Effector memory CD4-positive, alpha-beta T cell (primary cell): ENCODE measurements around the gene TRIML1.

Source experiments
- DNase-seq, 3 donors: peaks; one replicate each; pipeline ENCODE4 v3.0.0-alpha.2; 2020
- H3K27ac ChIP-seq: 2 replicates; pipeline ENCODE4 v1.7.0; 2013; ENCODE audit warnings: mild to moderate bottlenecking, low read length, moderate library complexity; ENCODE audit not compliant: insufficient read depth, poor library complexity, severe bottlenecking
- H3K27me3 ChIP-seq: replicated peaks from 2 replicates; pipeline ENCODE4 v1.7.0; 2013; ENCODE audit warnings: mild to moderate bottlenecking, low read length; ENCODE audit not compliant: insufficient read depth, control insufficient read depth, poor library complexity, severe bottlenecking
- H3K36me3 ChIP-seq: 2 replicates; pipeline ENCODE4 v1.7.0; 2013; ENCODE audit warnings: mild to moderate bottlenecking, low read length, moderate library complexity; ENCODE audit not compliant: control insufficient read depth, insufficient read depth
- H3K4me1 ChIP-seq: 2 replicates; pipeline ENCODE4 v1.7.0; 2013; ENCODE audit warnings: low read length, mild to moderate bottlenecking; ENCODE audit not compliant: control insufficient read depth, insufficient read depth, poor library complexity, severe bottlenecking
- H3K4me3 ChIP-seq: 2 replicates; pipeline ENCODE4 v1.7.0; 2013; ENCODE audit warnings: low read length, low read depth, mild to moderate bottlenecking; ENCODE audit not compliant: insufficient read depth, poor library complexity, severe bottlenecking
- H3K9me3 ChIP-seq: 2 replicates; pipeline ENCODE4 v1.7.0; 2013; ENCODE audit warnings: mild to moderate bottlenecking, low read length, moderate library complexity; ENCODE audit not compliant: control insufficient read depth
- total RNA-seq, 3 donors: gene quantifications; one replicate each; lab custom pipeline; 2026; lab: John Stamatoyannopoulos, UW

Gene TRIML1
- 0 reads per million in 3 donors for total RNA-seq

DNA sequence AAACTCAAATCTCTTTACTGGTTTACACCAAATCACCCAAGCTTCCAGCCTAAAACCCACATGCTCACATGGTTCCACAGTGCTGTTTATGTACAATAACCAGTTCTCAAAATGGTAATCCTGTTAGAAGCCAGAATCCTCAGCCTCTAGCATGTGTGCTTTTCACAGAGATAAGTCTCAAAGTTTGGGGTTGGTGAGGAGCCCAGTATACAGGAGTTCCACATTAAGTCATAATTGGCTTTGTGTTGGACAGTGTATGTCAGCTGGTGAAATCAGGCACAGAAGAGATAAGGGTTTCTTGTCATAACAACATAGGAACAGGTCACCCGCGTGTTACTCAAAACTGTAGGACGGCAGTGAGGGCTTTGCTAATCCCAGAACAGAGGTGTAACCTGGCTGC is at the start of gene TRIML1:
TRIML1 (plus strand) TSS at position 301 of the 400 bp plus-strand sequence. CDS start 118 bp downstream, outside the sequence.
- Histone ChIP-seq H3K27me3 (no peaks in the 10 kb centered on the region), H3K4me3 (no peak within 1 kb of the TSS), H3K36me3 (no peaks in the 10 kb centered on the region), H3K27ac (no peak within 1 kb of the TSS), H3K9me3 (no peaks in the 10 kb centered on the region), H3K4me1 (no peaks in the 10 kb centered on the region)
- DNase-seq, result no peak

DNA sequence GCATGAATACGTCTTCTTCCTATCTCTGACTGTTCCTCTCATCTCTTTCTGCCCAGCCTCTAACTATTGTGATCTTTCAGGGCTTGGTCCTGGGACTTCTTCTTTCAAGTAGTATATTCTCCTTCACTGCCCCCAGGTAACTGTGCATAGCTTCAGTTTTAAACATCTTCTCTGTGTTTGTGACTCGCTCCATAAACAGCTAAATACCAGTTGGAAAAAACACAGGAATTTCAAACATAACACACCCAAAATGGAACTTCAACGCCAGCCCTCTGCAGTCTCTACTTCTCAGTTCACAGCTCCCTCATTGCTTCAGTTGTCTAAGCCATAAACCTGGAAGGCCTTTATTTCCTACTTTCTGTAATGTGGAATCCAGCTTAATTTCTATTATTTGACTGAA is 46.4 kb upstream of the TRIML1 start:
- Histone ChIP-seq H3K9me3 (no peaks in the 10 kb centered on the region), H3K36me3 (no peaks in the 10 kb centered on the region), H3K4me1 (no peaks in the 10 kb centered on the region), H3K4me3 (no peak overlapping the region), H3K27me3 (no peaks in the 10 kb centered on the region), H3K27ac (no peak overlapping the region)
- no peak for DNase-seq

DNA sequence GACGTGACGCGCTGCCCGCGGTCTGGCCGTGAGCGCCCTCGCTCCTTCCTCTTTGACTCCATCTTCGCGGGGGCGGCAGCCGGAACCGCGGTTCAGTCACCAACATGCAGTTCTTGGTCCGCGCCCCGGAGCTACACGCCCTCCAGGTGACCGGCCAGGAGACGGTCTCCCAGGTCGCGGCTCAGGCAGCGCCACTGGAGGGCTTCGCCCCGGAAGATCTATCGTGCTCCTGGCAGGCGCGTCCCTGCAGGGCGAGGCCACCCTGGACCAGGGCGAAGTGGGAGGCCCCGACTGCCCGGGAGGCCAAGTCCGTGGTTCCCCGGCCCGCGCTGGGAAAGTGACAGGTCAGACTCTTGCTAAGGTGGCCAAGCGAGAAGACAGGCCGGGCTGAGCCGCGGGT is 32.8 kb upstream of the TRIML1 start:
- Histone ChIP-seq H3K4me3 (no peak overlapping the region), H3K27me3 (no peaks in the 10 kb centered on the region), H3K9me3 (no peaks in the 10 kb centered on the region), H3K36me3 (no peaks in the 10 kb centered on the region), H3K27ac (no peak overlapping the region), H3K4me1 (no peaks in the 10 kb centered on the region)
- no peak for DNase-seq

DNA sequence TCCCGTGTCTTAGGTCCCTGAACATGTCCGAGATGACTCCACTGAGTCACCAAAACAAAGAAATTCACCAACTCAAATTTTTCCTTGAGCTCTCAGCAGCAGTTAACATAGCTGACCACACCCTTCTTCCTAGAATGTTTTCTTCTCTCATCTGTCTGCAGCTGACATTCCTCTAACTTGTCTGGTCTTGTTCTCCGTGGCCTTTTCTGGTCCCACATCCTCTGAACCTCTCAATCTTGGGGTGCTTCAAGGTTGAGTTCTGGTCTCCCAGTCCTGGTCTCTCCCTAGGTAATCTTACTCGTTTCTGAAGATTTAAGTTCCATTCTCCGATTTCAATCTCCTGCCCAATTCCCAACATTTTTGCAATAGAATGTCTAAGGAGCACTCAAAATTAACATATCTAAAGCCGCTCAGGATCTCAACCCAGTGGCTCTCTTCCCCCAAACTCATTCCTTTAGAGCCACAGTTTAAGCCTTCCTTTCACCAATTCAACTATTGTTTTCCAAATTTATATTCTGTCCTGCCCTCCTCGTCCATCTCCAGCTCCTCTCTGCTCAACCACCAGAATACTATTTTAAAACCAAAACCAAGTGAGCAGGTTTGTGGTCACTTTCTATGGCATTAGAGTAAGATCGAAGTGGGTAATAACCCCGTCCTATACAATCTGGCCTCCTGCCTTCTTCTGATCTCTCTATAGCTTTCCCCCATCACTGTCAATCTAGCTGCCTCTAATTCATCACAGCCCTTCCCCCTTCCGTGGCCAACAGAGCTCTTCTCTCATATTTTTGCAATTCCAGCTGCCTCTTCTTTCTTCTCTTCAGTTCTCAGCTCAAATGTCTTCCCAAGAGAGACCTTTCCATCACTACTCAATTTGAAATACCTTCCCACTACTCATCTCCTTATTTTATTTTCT is 31.1 kb upstream of the TRIML1 start:
- no peak overlapping the region for H3K4me3 ChIP-seq
- no peak overlapping the region for H3K27ac ChIP-seq
- H3K36me3 ChIP-seq, result no peaks in the 10 kb centered on the region
- H3K27me3 ChIP-seq, result no peaks in the 10 kb centered on the region
- H3K4me1 ChIP-seq, result no peaks in the 10 kb centered on the region
- DNase-seq, result no peak
- H3K9me3 ChIP-seq, result no peaks in the 10 kb centered on the region

DNA sequence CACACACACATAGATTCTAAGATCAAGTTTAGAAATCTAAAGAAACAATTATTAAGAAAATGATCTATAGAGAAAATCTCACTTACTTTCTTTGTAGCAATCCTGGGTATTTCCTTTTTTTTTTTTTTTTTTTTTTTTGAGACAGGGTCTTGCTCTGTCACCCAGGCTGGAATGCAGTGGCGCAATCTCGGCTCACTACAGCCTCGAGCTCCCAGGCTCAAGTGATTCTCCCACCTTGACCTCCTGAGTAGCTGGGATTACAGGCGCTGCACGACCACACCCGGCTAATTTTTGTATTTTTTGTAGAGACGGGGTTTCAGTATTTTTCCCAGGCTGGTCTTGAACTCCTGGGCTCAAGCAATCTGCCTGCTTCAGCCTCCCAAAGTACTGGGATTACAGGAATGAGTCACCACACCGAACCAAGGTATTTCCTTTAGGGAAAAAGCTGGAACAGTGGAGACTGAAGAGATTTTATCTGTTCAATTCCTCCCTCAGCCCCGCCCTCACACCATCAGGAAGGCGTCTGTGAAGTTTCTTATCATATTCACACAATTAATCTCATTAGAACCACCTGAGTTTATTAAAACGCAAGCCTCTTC is 30.0 kb upstream of the TRIML1 start, which contains the start of gene TRIML2:
TRIML2 (minus strand) TSS at position 447 of the 599 bp plus-strand sequence. CDS start 4,235 bp downstream, outside the sequence.
- no peak within 1 kb of the TSS for H3K4me3 ChIP-seq
- H3K27me3 ChIP-seq, result no peaks in the 10 kb centered on the region
- H3K36me3 ChIP-seq, result no peaks in the 10 kb centered on the region
- DNase-seq, result no peak
- no peaks in the 10 kb centered on the region for H3K9me3 ChIP-seq
- H3K4me1 ChIP-seq, result no peaks in the 10 kb centered on the region
- no peak within 1 kb of the TSS for H3K27ac ChIP-seq

DNA sequence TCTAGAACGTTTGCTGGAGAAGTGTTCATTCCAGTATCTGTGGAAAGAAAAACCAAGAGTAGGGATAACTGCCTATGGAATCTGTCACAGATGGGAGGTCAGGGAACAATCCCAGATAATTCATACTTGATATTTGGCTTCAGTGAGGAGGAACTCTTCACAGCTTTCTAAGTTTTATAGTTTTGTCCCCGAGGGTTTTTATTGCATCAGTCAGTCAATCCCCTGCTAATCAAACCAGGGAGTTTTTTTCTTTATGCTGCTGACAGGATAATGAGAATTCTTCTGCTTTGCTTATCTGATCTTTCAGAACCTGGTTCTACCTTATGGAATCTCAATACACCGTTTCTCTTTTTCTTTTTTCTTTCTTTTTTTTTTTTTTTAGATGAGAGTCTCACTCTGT is 29.2 kb upstream of the TRIML1 start:
- DNase-seq, result no peak
- H3K4me1 ChIP-seq, result no peaks in the 10 kb centered on the region
- H3K4me3 ChIP-seq, result no peak overlapping the region
- no peaks in the 10 kb centered on the region for H3K27me3 ChIP-seq
- H3K27ac ChIP-seq, result no peak overlapping the region
- no peaks in the 10 kb centered on the region for H3K36me3 ChIP-seq
- no peaks in the 10 kb centered on the region for H3K9me3 ChIP-seq

- Histone ChIP-seq H3K4me3 (no peak overlapping the region), H3K36me3 (no peaks in the 10 kb centered on the region), H3K27ac (no peak overlapping the region), H3K9me3 (no peaks in the 10 kb centered on the region), H3K27me3 (no peaks in the 10 kb centered on the region), H3K4me1 (no peaks in the 10 kb centered on the region)
- DNase-seq, result no peak
Observed at GRCh38 chr4:188110741-188111471, 28.3 kb upstream of the TRIML1 start.

DNA sequence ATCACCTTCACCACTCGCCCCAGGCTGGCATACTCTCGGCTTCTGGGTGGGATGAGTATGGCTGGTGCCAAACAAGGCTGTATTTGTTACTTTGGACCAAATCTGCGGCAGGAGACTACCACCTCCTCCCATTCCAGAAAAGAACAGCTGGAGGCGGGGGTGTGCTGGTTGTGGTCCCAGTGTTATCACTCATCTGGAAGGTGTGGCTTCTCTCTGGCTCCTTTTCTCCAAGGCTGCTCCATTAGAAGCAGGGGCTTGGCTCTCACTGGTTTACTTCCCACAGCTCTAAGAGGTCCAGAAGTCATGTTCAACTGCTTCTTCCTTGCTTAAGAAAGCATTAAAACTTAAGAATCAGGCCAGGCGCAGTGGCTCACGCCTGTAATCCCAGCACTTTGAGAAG is 27.3 kb upstream of the TRIML1 start:
- Histone ChIP-seq H3K36me3 (no peaks in the 10 kb centered on the region), H3K4me1 (no peaks in the 10 kb centered on the region), H3K27me3 (no peaks in the 10 kb centered on the region), H3K4me3 (no peak overlapping the region), H3K9me3 (no peaks in the 10 kb centered on the region), H3K27ac (no peak overlapping the region)
- no peak for DNase-seq

DNA sequence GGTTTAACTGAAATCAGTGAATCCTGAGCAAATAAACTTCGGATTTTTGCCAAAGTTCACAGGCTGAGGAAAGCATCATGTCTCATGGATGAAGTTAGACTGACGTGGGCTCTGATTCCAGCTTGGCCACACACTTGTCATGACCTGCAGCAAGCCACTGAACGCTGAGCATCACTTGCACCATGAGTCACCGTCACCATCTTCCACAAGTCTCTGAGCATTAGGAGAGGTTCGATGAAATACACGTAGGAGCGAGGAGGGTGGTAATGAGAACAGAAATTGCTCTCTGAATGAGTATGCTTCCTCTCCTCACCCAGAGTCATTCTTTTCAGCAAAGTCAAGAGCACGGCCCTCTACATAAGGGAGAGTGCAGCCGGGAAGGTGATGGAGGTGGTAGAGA is 26.1 kb upstream of the TRIML1 start:
- Histone ChIP-seq H3K9me3 (no peaks in the 10 kb centered on the region), H3K27ac (no peak overlapping the region), H3K27me3 (no peaks in the 10 kb centered on the region), H3K4me1 (no peaks in the 10 kb centered on the region), H3K4me3 (no peak overlapping the region), H3K36me3 (no peaks in the 10 kb centered on the region)
- no peak for DNase-seq
